ENCODE results near the gene MCF2L.
A peak's percentile ranks its signal among the peaks of the same experiment; 100 is the strongest.

The MCF2L gene

GRCh38 chr13:113009743-113010509 lies 40.9 kb downstream of the MCF2L start:
- Histone ChIP-seq H2AFZ (no peak overlapping the region), H3K9ac (no peak overlapping the region), H3K4me2 (ENCODE audit: low read length) (no peak overlapping the region), H3K4me3 (ENCODE audit: low read depth, low read length) (no peak overlapping the region), H3K27me3 (ENCODE audit: control insufficient read depth, insufficient read depth, low read length) (no peaks in the 10 kb centered on the region), H3K79me2 (peaks cover 3% of the 10 kb centered on the region), H3K9me3 (ENCODE audit: control insufficient read depth, low read length) (no peaks in the 10 kb centered on the region), H3K4me1 (peaks cover 6% of the 10 kb centered on the region), H3K27ac (no peak overlapping the region), H3K36me3 (ENCODE audit: control insufficient read depth, insufficient read depth, low read length) (no peaks in the 10 kb centered on the region)
- TF ChIP-seq CTCF (IDR thresholded peaks at IDR 0.05) = no peak

- H3K9ac ChIP-seq = no peak overlapping the region
These were observed 41.5 kb downstream of the MCF2L start for GRCh38 chr13:113010510-113010865.

DNA sequence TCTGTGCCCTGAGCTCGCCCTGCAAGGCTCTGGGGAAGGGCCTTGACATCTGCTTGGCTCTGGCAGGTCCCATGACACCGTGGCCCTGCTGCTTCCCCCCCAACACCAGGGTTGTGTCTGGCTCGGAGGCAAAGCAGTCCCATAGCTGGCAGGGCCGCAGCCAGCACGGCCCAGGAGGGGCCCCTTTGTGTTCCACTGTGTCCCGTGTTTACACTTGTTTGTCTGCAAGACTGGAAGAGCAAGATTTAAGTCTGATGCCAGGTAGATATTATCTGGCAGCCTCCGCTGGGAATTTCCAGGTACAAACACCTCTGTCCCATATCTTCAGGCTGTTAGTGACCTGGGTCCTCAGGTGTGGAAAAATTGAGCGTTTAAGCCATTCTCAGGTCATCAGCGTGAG lies 44.3 kb downstream of the MCF2L start:
- no peak for TF ChIP-seq CTCF (IDR thresholded peaks at IDR 0.05)
- H3K27me3 ChIP-seq (ENCODE audit: control insufficient read depth, insufficient read depth, low read length) = no peaks in the 10 kb centered on the region
- H2AFZ ChIP-seq = peak overlapping the region; percentile 73
- no peaks in the 10 kb centered on the region for H3K36me3 ChIP-seq (ENCODE audit: control insufficient read depth, insufficient read depth, low read length)
- H3K9ac ChIP-seq = no peak overlapping the region
- peaks cover 6% of the 10 kb centered on the region for H3K4me1 ChIP-seq
- H3K9me3 ChIP-seq (ENCODE audit: control insufficient read depth, low read length) = no peaks in the 10 kb centered on the region
- H3K4me3 ChIP-seq (ENCODE audit: low read depth, low read length) = no peak overlapping the region
- H3K27ac ChIP-seq = peak overlapping the region; percentile 79
- peaks cover 2% of the 10 kb centered on the region for H3K79me2 ChIP-seq
- H3K4me2 ChIP-seq (ENCODE audit: low read length) = peak overlapping the region; percentile 27

More at GRCh38 chr13:113010510-113010865, 41.5 kb downstream of the MCF2L start:
- Histone ChIP-seq H2AFZ (no peak overlapping the region), H3K27ac (no peak overlapping the region), H3K4me1 (peaks cover 6% of the 10 kb centered on the region), H3K4me2 (ENCODE audit: low read length) (no peak overlapping the region), H3K27me3 (ENCODE audit: control insufficient read depth, insufficient read depth, low read length) (no peaks in the 10 kb centered on the region), H3K4me3 (ENCODE audit: low read depth, low read length) (no peak overlapping the region), H3K9me3 (ENCODE audit: control insufficient read depth, low read length) (no peaks in the 10 kb centered on the region), H3K79me2 (peaks cover 5% of the 10 kb centered on the region), H3K36me3 (ENCODE audit: control insufficient read depth, insufficient read depth, low read length) (no peaks in the 10 kb centered on the region)
- TF ChIP-seq CTCF (IDR thresholded peaks at IDR 0.05) = no peak

DNA sequence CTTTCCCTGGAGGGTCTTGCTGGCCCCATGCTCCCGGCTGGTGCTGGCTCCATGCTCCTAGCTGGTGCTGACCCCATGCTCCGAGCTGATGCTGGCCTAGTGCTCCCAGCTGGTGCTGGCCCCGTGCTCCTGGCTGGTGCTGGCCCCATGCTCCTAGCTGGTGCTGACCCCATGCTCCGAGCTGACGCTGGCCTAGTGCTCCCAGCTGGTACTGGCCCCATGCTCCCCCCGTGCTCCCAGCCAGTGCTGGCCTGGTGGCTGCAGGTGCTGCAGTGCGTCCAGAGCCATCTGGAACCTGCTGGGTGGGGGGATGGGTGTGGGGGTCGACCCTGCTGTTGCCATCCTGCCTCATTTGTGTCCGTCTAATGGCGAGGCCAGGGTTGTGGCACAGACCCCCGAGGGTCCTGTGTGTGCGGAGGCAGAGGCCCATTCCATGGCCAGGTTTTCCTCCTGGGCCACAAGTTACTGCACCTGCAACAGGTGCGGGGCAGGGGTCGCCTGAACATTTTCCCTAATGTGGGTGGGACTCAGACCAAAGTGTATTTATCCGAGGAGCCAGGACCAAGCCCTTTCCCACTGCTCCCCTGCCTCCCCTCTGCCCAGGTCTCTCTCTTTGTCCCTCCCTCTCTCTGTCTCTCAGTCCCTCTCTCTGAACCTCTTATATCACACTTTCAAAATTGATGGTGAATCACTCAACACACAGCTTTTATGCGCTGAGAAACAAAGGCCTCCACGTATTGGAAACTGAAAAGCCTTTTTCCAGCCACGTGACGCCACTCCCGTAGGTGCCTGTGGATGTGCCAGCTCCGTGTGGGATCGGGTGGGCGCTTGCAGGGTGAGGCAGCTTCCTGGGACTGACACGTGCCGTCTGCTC lies 45.1 kb downstream of the MCF2L start:
- H2AFZ ChIP-seq = no peak overlapping the region
- no peak overlapping the region for H3K4me3 ChIP-seq (ENCODE audit: low read depth, low read length)
- no peaks in the 10 kb centered on the region for H3K27me3 ChIP-seq (ENCODE audit: control insufficient read depth, insufficient read depth, low read length)
- H3K79me2 ChIP-seq = peaks cover 2% of the 10 kb centered on the region
- H3K9me3 ChIP-seq (ENCODE audit: control insufficient read depth, low read length) = no peaks in the 10 kb centered on the region
- peaks cover 6% of the 10 kb centered on the region for H3K4me1 ChIP-seq
- H3K27ac ChIP-seq = peak overlapping the region; percentile 79
- H3K36me3 ChIP-seq (ENCODE audit: control insufficient read depth, insufficient read depth, low read length) = no peaks in the 10 kb centered on the region
- peak overlapping the region; percentile 27 for H3K4me2 ChIP-seq (ENCODE audit: low read length)
- no peak for TF ChIP-seq CTCF (IDR thresholded peaks at IDR 0.05)
- no peak overlapping the region for H3K9ac ChIP-seq

All from parathyroid adenoma (tissue), 2 donors.